Kidney epithelial cell (primary cell): ENCODE measurements around the gene PGBD5. TPM values are rescaled to one million over a fixed set of nuclear protein-coding genes. Genes with fewer than 3 reads are reported as not detected.
"Not testable (repeated sequence)": the region's sequence is repeated elsewhere in the genome, so short reads cannot be mapped to it uniquely, and the experiment has no call there.

Source experiments
- DNase-seq: peaks from one replicate; pipeline ENCODE4 v3.0.0-alpha.2; 2010; ENCODE audit warnings: low read depth
- H3K27me3 ChIP-seq: 2 replicates; pipeline ENCODE4 v1.6.0; 2011; ENCODE audit warnings: low read length; ENCODE audit not compliant: control insufficient read depth, insufficient read depth
- H3K36me3 ChIP-seq: 2 replicates; pipeline ENCODE4 v1.5.1; 2011; ENCODE audit warnings: low read length; ENCODE audit not compliant: control insufficient read depth, insufficient read depth
- H3K4me3 ChIP-seq: 2 replicates; pipeline ENCODE4 v1.5.1; 2011; ENCODE audit warnings: low read depth, mild to moderate bottlenecking, control low read depth, low read length
- total RNA-seq: library from RNA; depleted of rRNA; stranded (reverse); fragments of >200 nt; gene quantifications from 2 replicates; pipeline ENCODE4 v1.2.3, GENCODE V29; 2015
- TF ChIP-seq, protein P1 (sequence below): IDR thresholded peaks from 2 replicates; pipeline ENCODE4 v1.5.1; 2011; ENCODE audit warnings: mild to moderate bottlenecking, moderate library complexity, low read length, control low read depth, inconsistent platforms; ENCODE audit not compliant: insufficient read depth, poor library complexity, severe bottlenecking

The PGBD5 gene
- total RNA-seq, 1 donor from 2014 or later = 54.0 TPM

GRCh38 chr1:230414694-230415093, 11.4 kb downstream of the PGBD5 start:
- TF ChIP-seq, protein P1, sequence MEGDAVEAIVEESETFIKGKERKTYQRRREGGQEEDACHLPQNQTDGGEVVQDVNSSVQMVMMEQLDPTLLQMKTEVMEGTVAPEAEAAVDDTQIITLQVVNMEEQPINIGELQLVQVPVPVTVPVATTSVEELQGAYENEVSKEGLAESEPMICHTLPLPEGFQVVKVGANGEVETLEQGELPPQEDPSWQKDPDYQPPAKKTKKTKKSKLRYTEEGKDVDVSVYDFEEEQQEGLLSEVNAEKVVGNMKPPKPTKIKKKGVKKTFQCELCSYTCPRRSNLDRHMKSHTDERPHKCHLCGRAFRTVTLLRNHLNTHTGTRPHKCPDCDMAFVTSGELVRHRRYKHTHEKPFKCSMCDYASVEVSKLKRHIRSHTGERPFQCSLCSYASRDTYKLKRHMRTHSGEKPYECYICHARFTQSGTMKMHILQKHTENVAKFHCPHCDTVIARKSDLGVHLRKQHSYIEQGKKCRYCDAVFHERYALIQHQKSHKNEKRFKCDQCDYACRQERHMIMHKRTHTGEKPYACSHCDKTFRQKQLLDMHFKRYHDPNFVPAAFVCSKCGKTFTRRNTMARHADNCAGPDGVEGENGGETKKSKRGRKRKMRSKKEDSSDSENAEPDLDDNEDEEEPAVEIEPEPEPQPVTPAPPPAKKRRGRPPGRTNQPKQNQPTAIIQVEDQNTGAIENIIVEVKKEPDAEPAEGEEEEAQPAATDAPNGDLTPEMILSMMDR = no peak
- no peak for DNase-seq
- no peak overlapping the region for H3K4me3 ChIP-seq
- no peaks in the 10 kb centered on the region for H3K36me3 ChIP-seq
- no peaks in the 10 kb centered on the region for H3K27me3 ChIP-seq

DNA sequence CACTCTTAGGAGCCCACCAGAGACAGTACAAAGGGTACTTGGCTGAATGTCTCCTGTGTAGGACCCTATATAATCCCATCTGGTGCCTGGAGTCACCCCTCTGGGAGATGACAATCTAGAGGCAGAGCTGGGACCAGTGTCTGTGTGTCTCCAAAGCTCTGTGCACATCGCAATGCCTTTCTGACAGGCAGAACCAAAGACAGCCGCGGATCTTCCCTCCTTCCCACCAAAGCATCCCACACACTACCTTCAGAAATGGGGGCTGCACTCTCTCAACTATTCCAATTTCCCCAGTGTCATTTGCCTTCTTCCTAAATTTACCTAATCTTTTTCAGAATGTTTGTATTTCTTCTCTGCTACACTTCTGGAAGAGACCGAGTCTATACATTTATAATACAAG, 12.0 kb downstream of the PGBD5 start:
- H3K27me3 ChIP-seq = no peaks in the 10 kb centered on the region
- TF ChIP-seq, protein P1 = no peak
- no peak overlapping the region for H3K4me3 ChIP-seq
- DNase-seq = no peak
- H3K36me3 ChIP-seq = no peaks in the 10 kb centered on the region

- Histone ChIP-seq H3K4me3 (no peak overlapping the region), H3K27me3 (no peaks in the 10 kb centered on the region), H3K36me3 (no peaks in the 10 kb centered on the region)
- no peak for DNase-seq
- TF ChIP-seq, protein P1 = no peak
Observed at GRCh38 chr1:230413061-230413460, 13.1 kb downstream of the PGBD5 start.

DNA sequence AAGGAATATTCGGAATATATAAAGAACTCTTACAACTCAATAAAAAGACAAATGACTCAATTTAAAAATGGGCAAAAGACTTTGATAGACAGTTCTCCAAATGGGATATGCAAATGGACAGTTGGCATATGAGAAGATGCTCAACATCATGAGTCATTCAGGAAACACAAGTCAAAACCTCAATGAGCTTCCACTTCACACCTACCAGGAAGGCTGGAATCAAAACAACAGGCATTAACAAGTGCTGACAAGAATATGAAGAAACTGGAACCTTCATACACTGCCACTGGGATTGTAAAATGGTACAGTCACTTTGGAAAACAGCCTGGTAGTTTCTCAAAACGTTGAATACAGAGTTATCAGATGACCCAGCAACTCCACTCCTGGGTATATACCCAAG, 17.2 kb downstream of the PGBD5 start:
- H3K4me3 ChIP-seq = no peak overlapping the region
- H3K27me3 ChIP-seq = no peaks in the 10 kb centered on the region
- H3K36me3 ChIP-seq = no peaks in the 10 kb centered on the region
- no peak for DNase-seq
- TF ChIP-seq, protein P1 = no peak

DNA sequence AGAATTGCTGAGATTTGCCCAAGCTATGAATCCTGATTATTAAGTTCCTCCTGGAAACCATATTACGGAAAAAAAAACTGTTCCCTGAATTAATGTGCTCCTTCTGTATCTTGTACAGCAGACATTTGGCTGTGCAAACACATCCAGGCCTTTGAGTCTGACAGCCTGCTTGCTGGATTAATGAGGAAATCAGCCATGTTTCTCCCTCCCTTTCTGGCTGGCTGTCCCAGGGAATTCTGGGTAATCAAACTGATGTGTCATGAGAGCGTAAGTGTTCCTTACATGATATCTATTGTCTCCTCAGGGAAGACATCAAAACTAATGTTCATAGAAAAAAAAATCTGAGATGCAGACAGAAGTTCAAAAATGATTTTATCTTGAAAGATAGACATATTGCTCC, 18.8 kb downstream of the PGBD5 start:
- H3K4me3 ChIP-seq = no peak overlapping the region
- no peaks in the 10 kb centered on the region for H3K27me3 ChIP-seq
- no peak for DNase-seq
- no peaks in the 10 kb centered on the region for H3K36me3 ChIP-seq
- TF ChIP-seq, protein P1 = no peak

GRCh38 chr1:230406727-230407126, 19.4 kb downstream of the PGBD5 start:
- not testable (repeated sequence) for H3K4me3 ChIP-seq, H3K36me3 ChIP-seq, DNase-seq, H3K27me3 ChIP-seq
